ENCODE data around the gene KIAA1217.

- TF ChIP-seq CTCF (IDR thresholded peaks at IDR 0.05; ENCODE audit: low read length) (no peak), EZH2 (IDR thresholded peaks at IDR 0.05; ENCODE audit: borderline replicate concordance, low read length) (no peak)
These were observed 26.5 kb downstream of the KIAA1217 start for GRCh38 chr10:24235471-24235870.
